ENCODE results near the gene ABLIM1. TPM values are rescaled to one million over a fixed set of nuclear protein-coding genes. Genes with fewer than 3 reads are reported as not detected.

Gene ABLIM1
- total RNA-seq, 1 experiment from 2014 or later = 62.1 TPM

DNA sequence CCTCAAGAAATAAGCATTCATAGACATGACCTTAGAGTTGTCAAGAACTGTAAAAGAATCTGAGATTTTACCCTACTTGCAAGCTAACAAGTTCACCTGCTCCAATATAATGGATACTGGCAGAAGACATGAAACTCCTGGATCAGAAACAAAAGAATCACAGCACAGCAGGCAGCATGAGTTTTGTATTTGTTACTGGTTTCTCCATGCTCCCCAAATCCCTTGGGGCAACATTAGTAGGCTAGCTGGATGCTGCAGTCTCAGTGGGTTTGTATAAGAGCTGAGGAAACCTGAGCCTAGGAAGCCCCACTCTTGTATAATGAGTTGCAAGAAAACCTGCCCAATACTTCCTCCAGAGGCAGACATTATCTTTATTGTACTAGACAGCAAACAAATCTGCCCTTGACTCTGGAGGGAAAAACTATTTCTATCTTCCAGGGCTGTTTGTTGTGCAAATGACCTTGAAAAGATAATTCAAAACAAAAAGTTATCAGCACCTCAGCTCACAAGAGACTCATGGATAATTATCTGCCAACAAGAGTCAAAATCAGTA, 64.8 kb downstream of the ABLIM1 start (continued):
- TF ChIP-seq, protein P1, sequence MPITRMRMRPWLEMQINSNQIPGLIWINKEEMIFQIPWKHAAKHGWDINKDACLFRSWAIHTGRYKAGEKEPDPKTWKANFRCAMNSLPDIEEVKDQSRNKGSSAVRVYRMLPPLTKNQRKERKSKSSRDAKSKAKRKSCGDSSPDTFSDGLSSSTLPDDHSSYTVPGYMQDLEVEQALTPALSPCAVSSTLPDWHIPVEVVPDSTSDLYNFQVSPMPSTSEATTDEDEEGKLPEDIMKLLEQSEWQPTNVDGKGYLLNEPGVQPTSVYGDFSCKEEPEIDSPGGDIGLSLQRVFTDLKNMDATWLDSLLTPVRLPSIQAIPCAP (CRISPR knock-in tag; IDR thresholded peaks at IDR 0.05) = no peak
- TF ChIP-seq ESRRA (CRISPR knock-in tag; IDR thresholded peaks at IDR 0.05; ENCODE audit: borderline replicate concordance) (no peak), ZNF121 (CRISPR knock-in tag; IDR thresholded peaks at IDR 0.05) (no peak), TP53 (CRISPR knock-in tag; IDR thresholded peaks at IDR 0.05) (no peak), ZNF416 (CRISPR knock-in tag; IDR thresholded peaks at IDR 0.05) (no peak), EMX1 (CRISPR knock-in tag; IDR thresholded peaks at IDR 0.05) (no peak), TCF7 (CRISPR knock-in tag; IDR thresholded peaks at IDR 0.05; ENCODE audit: low read depth) (no peak), RELA (CRISPR knock-in tag; IDR thresholded peaks at IDR 0.05; ENCODE audit: borderline replicate concordance) (no peak)
- TF ChIP-seq, protein P2, sequence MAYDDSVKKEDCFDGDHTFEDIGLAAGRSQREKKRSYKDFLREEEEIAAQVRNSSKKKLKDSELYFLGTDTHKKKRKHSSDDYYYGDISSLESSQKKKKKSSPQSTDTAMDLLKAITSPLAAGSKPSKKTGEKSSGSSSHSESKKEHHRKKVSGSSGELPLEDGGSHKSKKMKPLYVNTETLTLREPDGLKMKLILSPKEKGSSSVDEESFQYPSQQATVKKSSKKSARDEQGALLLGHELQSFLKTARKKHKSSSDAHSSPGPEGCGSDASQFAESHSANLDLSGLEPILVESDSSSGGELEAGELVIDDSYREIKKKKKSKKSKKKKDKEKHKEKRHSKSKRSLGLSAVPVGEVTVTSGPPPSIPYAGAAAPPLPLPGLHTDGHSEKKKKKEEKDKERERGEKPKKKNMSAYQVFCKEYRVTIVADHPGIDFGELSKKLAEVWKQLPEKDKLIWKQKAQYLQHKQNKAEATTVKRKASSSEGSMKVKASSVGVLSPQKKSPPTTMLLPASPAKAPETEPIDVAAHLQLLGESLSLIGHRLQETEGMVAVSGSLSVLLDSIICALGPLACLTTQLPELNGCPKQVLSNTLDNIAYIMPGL (CRISPR knock-in tag; IDR thresholded peaks at IDR 0.05) = no peak
- TF ChIP-seq, protein P3, sequence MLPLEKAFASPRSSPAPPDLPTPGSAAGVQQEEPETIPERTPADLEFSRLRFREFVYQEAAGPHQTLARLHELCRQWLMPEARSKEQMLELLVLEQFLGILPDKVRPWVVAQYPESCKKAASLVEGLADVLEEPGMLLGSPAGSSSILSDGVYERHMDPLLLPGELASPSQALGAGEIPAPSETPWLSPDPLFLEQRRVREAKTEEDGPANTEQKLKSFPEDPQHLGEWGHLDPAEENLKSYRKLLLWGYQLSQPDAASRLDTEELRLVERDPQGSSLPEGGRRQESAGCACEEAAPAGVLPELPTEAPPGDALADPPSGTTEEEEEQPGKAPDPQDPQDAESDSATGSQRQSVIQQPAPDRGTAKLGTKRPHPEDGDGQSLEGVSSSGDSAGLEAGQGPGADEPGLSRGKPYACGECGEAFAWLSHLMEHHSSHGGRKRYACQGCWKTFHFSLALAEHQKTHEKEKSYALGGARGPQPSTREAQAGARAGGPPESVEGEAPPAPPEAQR (CRISPR knock-in tag; IDR thresholded peaks at IDR 0.05) = no peak

DNA sequence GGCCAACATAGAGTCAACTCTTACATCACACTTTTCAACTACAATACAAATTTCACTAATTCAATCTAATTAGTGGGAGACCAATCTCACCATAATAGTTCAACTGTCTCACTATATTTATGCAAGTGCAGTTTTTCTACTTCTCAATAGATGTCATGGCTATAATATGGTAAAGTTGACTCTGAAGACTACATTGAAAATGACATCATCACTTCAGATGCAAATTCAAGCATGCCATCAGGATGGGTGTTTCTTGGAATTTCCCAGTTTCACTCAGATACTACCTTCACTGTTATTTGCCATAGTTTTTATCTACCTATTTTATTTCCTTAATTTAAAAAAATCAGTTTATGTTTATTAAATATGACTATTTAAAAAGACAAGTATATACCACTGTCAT, 67.1 kb downstream of the ABLIM1 start:
- ATAC-seq (no peak), DNase-seq (ENCODE audit: low spot score) (no peak)
- TF ChIP-seq, protein P4, sequence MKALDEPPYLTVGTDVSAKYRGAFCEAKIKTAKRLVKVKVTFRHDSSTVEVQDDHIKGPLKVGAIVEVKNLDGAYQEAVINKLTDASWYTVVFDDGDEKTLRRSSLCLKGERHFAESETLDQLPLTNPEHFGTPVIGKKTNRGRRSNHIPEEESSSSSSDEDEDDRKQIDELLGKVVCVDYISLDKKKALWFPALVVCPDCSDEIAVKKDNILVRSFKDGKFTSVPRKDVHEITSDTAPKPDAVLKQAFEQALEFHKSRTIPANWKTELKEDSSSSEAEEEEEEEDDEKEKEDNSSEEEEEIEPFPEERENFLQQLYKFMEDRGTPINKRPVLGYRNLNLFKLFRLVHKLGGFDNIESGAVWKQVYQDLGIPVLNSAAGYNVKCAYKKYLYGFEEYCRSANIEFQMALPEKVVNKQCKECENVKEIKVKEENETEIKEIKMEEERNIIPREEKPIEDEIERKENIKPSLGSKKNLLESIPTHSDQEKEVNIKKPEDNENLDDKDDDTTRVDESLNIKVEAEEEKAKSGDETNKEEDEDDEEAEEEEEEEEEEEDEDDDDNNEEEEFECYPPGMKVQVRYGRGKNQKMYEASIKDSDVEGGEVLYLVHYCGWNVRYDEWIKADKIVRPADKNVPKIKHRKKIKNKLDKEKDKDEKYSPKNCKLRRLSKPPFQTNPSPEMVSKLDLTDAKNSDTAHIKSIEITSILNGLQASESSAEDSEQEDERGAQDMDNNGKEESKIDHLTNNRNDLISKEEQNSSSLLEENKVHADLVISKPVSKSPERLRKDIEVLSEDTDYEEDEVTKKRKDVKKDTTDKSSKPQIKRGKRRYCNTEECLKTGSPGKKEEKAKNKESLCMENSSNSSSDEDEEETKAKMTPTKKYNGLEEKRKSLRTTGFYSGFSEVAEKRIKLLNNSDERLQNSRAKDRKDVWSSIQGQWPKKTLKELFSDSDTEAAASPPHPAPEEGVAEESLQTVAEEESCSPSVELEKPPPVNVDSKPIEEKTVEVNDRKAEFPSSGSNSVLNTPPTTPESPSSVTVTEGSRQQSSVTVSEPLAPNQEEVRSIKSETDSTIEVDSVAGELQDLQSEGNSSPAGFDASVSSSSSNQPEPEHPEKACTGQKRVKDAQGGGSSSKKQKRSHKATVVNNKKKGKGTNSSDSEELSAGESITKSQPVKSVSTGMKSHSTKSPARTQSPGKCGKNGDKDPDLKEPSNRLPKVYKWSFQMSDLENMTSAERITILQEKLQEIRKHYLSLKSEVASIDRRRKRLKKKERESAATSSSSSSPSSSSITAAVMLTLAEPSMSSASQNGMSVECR (CRISPR knock-in tag; IDR thresholded peaks at IDR 0.05; ENCODE audit: borderline replicate concordance) = no peak
- TF ChIP-seq, protein P5, sequence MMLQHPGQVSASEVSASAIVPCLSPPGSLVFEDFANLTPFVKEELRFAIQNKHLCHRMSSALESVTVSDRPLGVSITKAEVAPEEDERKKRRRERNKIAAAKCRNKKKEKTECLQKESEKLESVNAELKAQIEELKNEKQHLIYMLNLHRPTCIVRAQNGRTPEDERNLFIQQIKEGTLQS (CRISPR knock-in tag; conservative IDR thresholded peaks at IDR 0.05) = no peak
- TF ChIP-seq ZNF138 (CRISPR knock-in tag; conservative IDR thresholded peaks at IDR 0.05) (no peak), OVOL2 (CRISPR knock-in tag; IDR thresholded peaks at IDR 0.05; ENCODE audit: borderline replicate concordance) (no peak), MYBL2 (CRISPR knock-in tag; IDR thresholded peaks at IDR 0.05) (no peak), TP53 (CRISPR knock-in tag; IDR thresholded peaks at IDR 0.05) (no peak), RELA (CRISPR knock-in tag; IDR thresholded peaks at IDR 0.05; ENCODE audit: borderline replicate concordance) (no peak), JUN (CRISPR knock-in tag; IDR thresholded peaks at IDR 0.05) (no peak), TEAD1 (CRISPR knock-in tag; IDR thresholded peaks at IDR 0.05) (no peak), FOXK1 (CRISPR knock-in tag; IDR thresholded peaks at IDR 0.05) (no peak)
- TF ChIP-seq, protein P2 (CRISPR knock-in tag; IDR thresholded peaks at IDR 0.05) = no peak
- TF ChIP-seq, protein P6, sequence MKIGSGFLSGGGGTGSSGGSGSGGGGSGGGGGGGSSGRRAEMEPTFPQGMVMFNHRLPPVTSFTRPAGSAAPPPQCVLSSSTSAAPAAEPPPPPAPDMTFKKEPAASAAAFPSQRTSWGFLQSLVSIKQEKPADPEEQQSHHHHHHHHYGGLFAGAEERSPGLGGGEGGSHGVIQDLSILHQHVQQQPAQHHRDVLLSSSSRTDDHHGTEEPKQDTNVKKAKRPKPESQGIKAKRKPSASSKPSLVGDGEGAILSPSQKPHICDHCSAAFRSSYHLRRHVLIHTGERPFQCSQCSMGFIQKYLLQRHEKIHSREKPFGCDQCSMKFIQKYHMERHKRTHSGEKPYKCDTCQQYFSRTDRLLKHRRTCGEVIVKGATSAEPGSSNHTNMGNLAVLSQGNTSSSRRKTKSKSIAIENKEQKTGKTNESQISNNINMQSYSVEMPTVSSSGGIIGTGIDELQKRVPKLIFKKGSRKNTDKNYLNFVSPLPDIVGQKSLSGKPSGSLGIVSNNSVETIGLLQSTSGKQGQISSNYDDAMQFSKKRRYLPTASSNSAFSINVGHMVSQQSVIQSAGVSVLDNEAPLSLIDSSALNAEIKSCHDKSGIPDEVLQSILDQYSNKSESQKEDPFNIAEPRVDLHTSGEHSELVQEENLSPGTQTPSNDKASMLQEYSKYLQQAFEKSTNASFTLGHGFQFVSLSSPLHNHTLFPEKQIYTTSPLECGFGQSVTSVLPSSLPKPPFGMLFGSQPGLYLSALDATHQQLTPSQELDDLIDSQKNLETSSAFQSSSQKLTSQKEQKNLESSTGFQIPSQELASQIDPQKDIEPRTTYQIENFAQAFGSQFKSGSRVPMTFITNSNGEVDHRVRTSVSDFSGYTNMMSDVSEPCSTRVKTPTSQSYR (CRISPR knock-in tag; IDR thresholded peaks at IDR 0.05) = no peak
- Mint-ChIP-seq H3K27me3 (ENCODE audit: low read depth) (no peaks in the 10 kb centered on the region), H3K27ac (no peak overlapping the region), H3K4me1 (no peaks in the 10 kb centered on the region), H3K9me3 (peaks cover 13% of the 10 kb centered on the region), H3K36me3 (no peaks in the 10 kb centered on the region), H3K4me3 (no peak overlapping the region)
- CTCF ChIA-PET = no interaction called here
- POLR2A ChIA-PET = no interaction called here
